H1 (cell line): ENCODE data around the gene TRMT61A.

Experiments
- EZH2 ChIP-seq: fragments of 200-600 bp; sonication (generic); IDR thresholded peaks from 2 replicates; pipeline ENCODE4 v1.7.1; 2012; ENCODE audit warnings: low read depth, mild to moderate bottlenecking, moderate library complexity, low read length, inconsistent platforms; ENCODE audit not compliant: severe bottlenecking
- POLR2AphosphoS5 ChIP-seq: IDR thresholded peaks from 2 replicates; pipeline ENCODE4 v1.6.1; 2011; ENCODE audit warnings: low read depth, low read length
- RFX5 ChIP-seq: IDR thresholded peaks from 2 replicates; pipeline ENCODE4 v1.6.1; 2011; ENCODE audit warnings: low read depth, low read length, improper control_type of control experiment, borderline replicate concordance

GRCh38 chr14:103502877-103503276, 26.1 kb upstream of the TRMT61A start:
- TF ChIP-seq POLR2AphosphoS5 (no peak), EZH2 (no peak), RFX5 (no peak)
